ENCODE measurements around the gene C11orf42.

Gene C11orf42

GRCh38 chr11:6217722-6218121 lies 12.4 kb downstream of the C11orf42 start:
- Histone ChIP-seq H4K20me1 (no peaks in the 10 kb centered on the region), H3K4me3 (no peak overlapping the region), H3K4me1 (peaks cover 10% of the 10 kb centered on the region; the same call in 1 of the 2 replicates), H3K27me3 (no peaks in the 10 kb centered on the region), H3K9ac (no peak overlapping the region), H3K27ac (no peak overlapping the region), H3K36me3 (peaks cover 92% of the 10 kb centered on the region), H3K4me2 (no peak overlapping the region), H3K9me3 (no peaks in the 10 kb centered on the region)
- no peak for TF ChIP-seq Cebpa-rat (IDR thresholded peaks at IDR 0.05)

DNA sequence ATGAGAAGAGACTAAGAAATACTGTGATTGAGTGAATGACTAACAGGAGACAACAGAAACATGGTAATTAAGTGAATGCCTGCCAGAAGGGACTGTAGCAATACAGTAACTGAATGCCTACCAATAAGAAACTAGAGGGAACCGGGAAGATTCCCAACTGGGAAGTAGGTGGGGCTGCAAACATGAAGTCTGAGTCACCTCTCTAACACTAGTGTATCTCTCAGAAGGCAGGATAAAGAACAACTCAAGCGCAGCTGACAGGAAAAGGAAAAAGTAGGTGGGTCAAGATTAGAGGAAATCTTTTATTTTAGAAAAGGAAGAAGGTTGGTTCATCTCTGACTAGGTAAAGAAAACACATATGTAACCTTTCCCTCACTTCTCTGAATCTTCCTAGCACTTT lies 14.0 kb downstream of the C11orf42 start:
- H4K20me1 ChIP-seq: 0 out of 2 replicates have a peak, but pooled peaks cover 10% of the 10 kb centered on the region
- TF ChIP-seq Cebpa-rat (IDR thresholded peaks at IDR 0.05): no peak
- no peaks in the 10 kb centered on the region for H3K27me3 ChIP-seq
- no peak overlapping the region for H3K27ac ChIP-seq
- H3K9ac ChIP-seq: no peak overlapping the region
- H3K9me3 ChIP-seq: no peaks in the 10 kb centered on the region
- H3K4me1 ChIP-seq: peaks cover 10% of the 10 kb centered on the region; the same call in 1 of the 2 replicates
- 0 out of 2 replicates have a peak overlapping the region, but pooled peaks have one; percentile 18 for H3K4me2 ChIP-seq
- peaks cover 92% of the 10 kb centered on the region for H3K36me3 ChIP-seq
- no peak overlapping the region for H3K4me3 ChIP-seq

DNA sequence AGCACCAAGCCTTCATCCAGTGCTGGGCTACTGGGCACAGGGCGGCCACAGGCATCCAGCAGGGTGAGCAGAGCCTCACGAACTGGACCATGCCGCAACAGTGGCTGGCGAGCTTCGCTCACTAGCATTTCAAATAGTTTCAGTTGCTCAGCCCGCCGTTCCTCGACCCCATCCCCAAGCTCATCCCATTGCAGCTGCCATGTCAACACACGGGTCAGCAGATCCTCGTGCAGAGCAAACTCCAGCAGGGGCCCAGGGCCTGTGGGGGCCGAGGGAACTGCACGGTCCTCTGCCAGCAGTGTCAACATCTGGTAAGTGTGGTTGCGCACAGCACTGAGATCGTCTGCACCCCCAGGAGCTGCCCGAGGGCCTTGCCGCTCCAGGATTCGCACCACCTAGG lies 18.5 kb downstream of the C11orf42 start:
- Histone ChIP-seq H3K4me1 (peaks cover 15% of the 10 kb centered on the region), H3K4me3 (no peak overlapping the region), H3K9ac (no peak overlapping the region), H3K27ac (no peak overlapping the region), H3K36me3 (peaks cover 51% of the 10 kb centered on the region), H4K20me1 (peaks cover 49% of the 10 kb centered on the region; the same call in 1 of the 2 replicates), H3K27me3 (no peaks in the 10 kb centered on the region), H3K9me3 (no peaks in the 10 kb centered on the region), H3K4me2 (no peak overlapping the region)
- no peak for TF ChIP-seq Cebpa-rat (IDR thresholded peaks at IDR 0.05)

DNA sequence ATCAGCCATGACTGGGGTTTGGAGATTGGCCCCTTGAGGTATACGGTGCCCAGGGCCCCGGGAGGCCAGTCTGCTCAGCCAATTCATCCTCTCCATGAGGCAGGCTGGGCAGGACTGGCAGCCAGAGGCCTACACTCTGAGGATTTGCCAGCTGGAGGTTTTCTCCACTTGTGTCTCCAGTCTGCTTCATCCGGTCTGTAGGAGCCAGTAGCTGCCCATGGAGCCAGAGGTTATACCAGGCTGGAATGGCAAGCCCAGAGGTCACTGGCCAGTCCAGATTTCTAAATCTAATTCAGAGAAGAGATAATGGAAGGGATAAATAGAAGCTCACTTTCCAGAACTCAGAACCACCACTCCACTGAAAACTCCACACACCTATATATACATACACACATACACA lies 19.1 kb downstream of the C11orf42 start:
- Histone ChIP-seq H3K27ac (no peak overlapping the region), H3K9me3 (no peaks in the 10 kb centered on the region), H3K27me3 (no peaks in the 10 kb centered on the region), H3K36me3 (peaks cover 48% of the 10 kb centered on the region), H3K4me1 (peaks cover 12% of the 10 kb centered on the region), H3K9ac (no peak overlapping the region), H3K4me3 (no peak overlapping the region), H4K20me1 (peaks cover 52% of the 10 kb centered on the region), H3K4me2 (no peak overlapping the region)
- TF ChIP-seq Cebpa-rat (IDR thresholded peaks at IDR 0.05): no peak

GRCh38 chr11:6225024-6225423 lies 19.7 kb downstream of the C11orf42 start:
- Histone ChIP-seq H3K27me3 (no peaks in the 10 kb centered on the region), H3K36me3 (peaks cover 46% of the 10 kb centered on the region), H3K9ac (no peak overlapping the region), H3K4me1 (peaks cover 6% of the 10 kb centered on the region; the same call in 1 of the 2 replicates), H3K4me3 (no peak overlapping the region), H4K20me1 (peaks cover 58% of the 10 kb centered on the region), H3K4me2 (no peak overlapping the region), H3K9me3 (no peaks in the 10 kb centered on the region), H3K27ac (no peak overlapping the region)
- no peak for TF ChIP-seq Cebpa-rat (IDR thresholded peaks at IDR 0.05)

DNA sequence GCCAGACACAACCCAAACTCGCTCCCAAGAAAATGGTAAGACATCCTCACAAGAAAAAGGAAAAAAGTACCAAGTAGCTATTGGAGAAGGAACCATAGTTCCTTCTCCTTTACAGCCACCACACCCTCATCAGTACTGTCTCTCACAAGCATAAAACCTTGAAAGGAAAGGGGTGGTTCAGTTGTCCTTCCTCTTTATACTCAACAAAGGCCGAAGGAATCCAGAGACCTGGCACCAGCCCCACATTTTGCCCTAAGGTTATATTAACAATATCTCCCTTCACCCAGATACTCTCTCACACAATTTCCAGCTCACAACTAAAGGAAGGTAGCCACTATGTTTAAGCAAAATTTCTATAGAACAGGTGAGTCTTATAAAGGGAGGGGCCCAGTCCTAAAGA lies 20.5 kb downstream of the C11orf42 start:
- Histone ChIP-seq H3K4me1 (peaks cover 5% of the 10 kb centered on the region; the same call in 1 of the 2 replicates), H3K27me3 (no peaks in the 10 kb centered on the region), H4K20me1 (peaks cover 67% of the 10 kb centered on the region), H3K4me2 (no peak overlapping the region), H3K36me3 (peaks cover 44% of the 10 kb centered on the region), H3K4me3 (no peak overlapping the region), H3K9ac (no peak overlapping the region), H3K27ac (no peak overlapping the region), H3K9me3 (no peaks in the 10 kb centered on the region)
- no peak for TF ChIP-seq Cebpa-rat (IDR thresholded peaks at IDR 0.05)

GRCh38 chr11:6228520-6228919 lies 23.2 kb downstream of the C11orf42 start:
- H3K27ac ChIP-seq: no peak overlapping the region
- no peaks in the 10 kb centered on the region for H3K9me3 ChIP-seq
- H3K4me1 ChIP-seq: peaks cover 14% of the 10 kb centered on the region
- H3K36me3 ChIP-seq: peaks cover 22% of the 10 kb centered on the region
- no peak overlapping the region for H3K4me3 ChIP-seq
- H3K27me3 ChIP-seq: no peaks in the 10 kb centered on the region
- peaks cover 83% of the 10 kb centered on the region for H4K20me1 ChIP-seq
- H3K9ac ChIP-seq: no peak overlapping the region
- no peak for TF ChIP-seq Cebpa-rat (IDR thresholded peaks at IDR 0.05)
- H3K4me2 ChIP-seq: no peak overlapping the region

DNA sequence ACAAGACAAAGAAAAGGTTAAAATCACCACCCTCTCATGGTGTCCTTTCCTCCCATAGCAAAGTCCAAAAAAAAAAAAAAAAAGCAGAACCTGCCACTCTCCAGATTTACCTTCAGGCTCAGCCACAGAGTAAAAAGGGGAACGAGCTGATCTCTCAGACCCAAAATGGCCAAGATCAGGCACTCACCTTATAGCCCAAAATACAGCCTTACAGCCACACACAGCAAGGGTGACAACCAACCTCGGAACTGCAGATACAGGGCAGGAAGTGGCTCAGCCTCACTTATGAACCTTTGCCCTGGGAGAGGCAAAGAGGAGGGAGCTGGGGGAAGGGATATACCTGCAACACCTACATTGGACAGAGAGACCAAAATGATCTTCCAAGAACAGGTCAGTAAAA lies 24.6 kb downstream of the C11orf42 start:
- peaks cover 11% of the 10 kb centered on the region; the same call in 1 of the 2 replicates for H3K36me3 ChIP-seq
- no peaks in the 10 kb centered on the region for H3K27me3 ChIP-seq
- H3K4me3 ChIP-seq: no peak overlapping the region
- no peak for TF ChIP-seq Cebpa-rat (IDR thresholded peaks at IDR 0.05)
- no peaks in the 10 kb centered on the region for H3K9me3 ChIP-seq
- peaks cover 71% of the 10 kb centered on the region for H4K20me1 ChIP-seq
- no peak overlapping the region for H3K9ac ChIP-seq
- H3K27ac ChIP-seq: no peak overlapping the region
- H3K4me2 ChIP-seq: no peak overlapping the region
- peaks cover 19% of the 10 kb centered on the region for H3K4me1 ChIP-seq

DNA sequence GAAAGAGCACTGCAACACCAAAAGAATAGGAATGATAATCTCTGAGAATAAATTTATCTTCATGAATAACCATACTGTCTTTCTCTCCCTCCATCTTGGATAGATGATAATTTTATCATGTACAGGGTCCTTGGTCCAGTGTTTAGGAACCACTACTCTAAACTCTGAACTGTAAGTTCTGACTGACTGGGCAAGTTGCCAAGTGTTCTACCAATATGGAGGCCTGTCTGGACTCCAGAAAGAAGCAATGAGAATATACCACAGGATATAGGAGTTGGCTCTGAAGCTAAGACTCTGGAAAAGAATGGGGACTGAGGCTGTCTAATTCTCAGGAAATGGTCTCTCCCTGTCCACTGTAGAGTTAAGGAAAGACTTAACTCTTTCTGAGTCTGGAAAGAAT lies 27.5 kb downstream of the C11orf42 start:
- no peak for TF ChIP-seq Cebpa-rat (IDR thresholded peaks at IDR 0.05)
- no peaks in the 10 kb centered on the region for H3K27me3 ChIP-seq
- H4K20me1 ChIP-seq: peaks cover 41% of the 10 kb centered on the region
- H3K27ac ChIP-seq: no peak overlapping the region
- H3K9me3 ChIP-seq: no peaks in the 10 kb centered on the region
- H3K4me3 ChIP-seq: no peak overlapping the region
- H3K4me1 ChIP-seq: peaks cover 20% of the 10 kb centered on the region
- H3K4me2 ChIP-seq: peak overlapping the region; percentile 92
- H3K9ac ChIP-seq: no peak overlapping the region
- H3K36me3 ChIP-seq: peaks cover 11% of the 10 kb centered on the region; the same call in 1 of the 2 replicates

DNA sequence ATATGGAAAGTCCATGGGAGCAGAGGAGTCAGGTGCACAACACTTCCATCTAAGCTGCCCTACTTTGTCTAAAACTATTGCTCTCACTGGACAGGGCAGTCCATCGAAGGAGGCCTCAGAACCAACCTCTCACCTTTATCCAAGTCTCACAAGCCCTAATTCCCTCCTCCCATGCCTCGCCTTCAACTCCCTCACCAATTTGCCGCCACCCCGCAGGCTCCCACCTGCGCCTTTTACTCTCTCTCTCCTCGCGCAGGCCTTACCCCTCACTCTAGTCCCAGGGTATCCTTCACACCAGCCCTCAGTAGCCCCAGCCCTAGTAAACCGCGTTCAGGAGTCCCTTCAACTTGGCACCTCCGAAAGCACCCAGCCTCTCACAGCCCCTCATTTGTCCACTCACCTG lies 28.6 kb downstream of the C11orf42 start:
- peak overlapping the region; percentile 14; the same call in 1 of the 2 replicates for H3K27ac ChIP-seq
- H3K27me3 ChIP-seq: no peaks in the 10 kb centered on the region
- no peaks in the 10 kb centered on the region for H3K9me3 ChIP-seq
- peaks cover 34% of the 10 kb centered on the region for H4K20me1 ChIP-seq
- no peak for TF ChIP-seq Cebpa-rat (IDR thresholded peaks at IDR 0.05)
- H3K36me3 ChIP-seq: peaks cover 11% of the 10 kb centered on the region; the same call in 1 of the 2 replicates
- peak overlapping the region; percentile 81 for H3K9ac ChIP-seq
- peak overlapping the region; percentile 92 for H3K4me2 ChIP-seq
- H3K4me1 ChIP-seq: peaks cover 20% of the 10 kb centered on the region
- H3K4me3 ChIP-seq: peak overlapping the region; percentile 84
